ENCODE results near the gene PIK3R1. TPM values are rescaled to one million over a fixed set of nuclear protein-coding genes. Genes with fewer than 3 reads are reported as not detected.
A peak's percentile ranks its signal among the peaks of the same experiment; 100 is the strongest.
"Not testable (repeated sequence)": the region's sequence is repeated elsewhere in the genome, so short reads cannot be mapped to it uniquely, and the experiment has no call there.

Gene PIK3R1
- total RNA-seq, 2 donors from 2014 or later, result 61.8 to 127 TPM

- ATAC-seq (no peak), DNase-seq (no peak)
- intact Hi-C loops (cut with DNase I), result loop anchor here in 1 of 2 donors (10.0 kb wide), 1 partner anchor 548 kb away; no protein-coding TSS in a partner anchor
Measured at GRCh38 chr5:68222310-68222709, 6.8 kb downstream of the PIK3R1 start.

GRCh38 chr5:68222824-68223354 lies 7.3 kb downstream of the PIK3R1 start:
- intact Hi-C loops (cut with DNase I), result loop anchor here in 1 of 2 donors (10.0 kb wide), 1 partner anchor 548 kb away; no protein-coding TSS in a partner anchor
- ATAC-seq (no peak), DNase-seq (no peak)

GRCh38 chr5:68223904-68224303 lies 8.3 kb downstream of the PIK3R1 start:
- ATAC-seq (no peak), DNase-seq (no peak)
- intact Hi-C loops (cut with DNase I), result loop anchor here in 1 of 2 donors (10.0 kb wide), 1 partner anchor 549 kb away; no protein-coding TSS in a partner anchor

GRCh38 chr5:68224509-68225187 lies 9.1 kb downstream of the PIK3R1 start:
- intact Hi-C loops (cut with DNase I), result loop anchor here in 1 of 2 donors (10.0 kb wide), 1 partner anchor 550 kb away; no protein-coding TSS in a partner anchor
- ATAC-seq, result peak in 1 of 2 donors; percentile 3

GRCh38 chr5:68225188-68225910 lies 9.8 kb downstream of the PIK3R1 start:
- ATAC-seq (peak; percentile 54 to 58), DNase-seq (peak; percentile 76)
- intact Hi-C loops (cut with DNase I), result loop anchor here in 1 of 2 donors (10.0 kb wide), 1 partner anchor 551 kb away; no protein-coding TSS in a partner anchor

More at GRCh38 chr5:68224509-68225187, 9.1 kb downstream of the PIK3R1 start:
- DNase-seq, result no peak

- ATAC-seq (peak; percentile 66 to 78), DNase-seq (peak; percentile 57)
- intact Hi-C loops (cut with DNase I), result loop anchor here in 1 of 2 donors (10.0 kb wide), 1 partner anchor 551 kb away; no protein-coding TSS in a partner anchor
Measured at GRCh38 chr5:68225911-68226545, 10.5 kb downstream of the PIK3R1 start.

GRCh38 chr5:68226546-68227073 lies 11.1 kb downstream of the PIK3R1 start:
- DNase-seq, result no peak
- no peak for ATAC-seq
- intact Hi-C loops (cut with DNase I), result loop anchor here in 1 of 2 donors (10.0 kb wide), 1 partner anchor 552 kb away; no protein-coding TSS in a partner anchor

GRCh38 chr5:68227532-68228160 lies 12.1 kb downstream of the PIK3R1 start:
- intact Hi-C loops (cut with DNase I), result loop anchor here in 1 of 2 donors (10.0 kb wide), 1 partner anchor 553 kb away; no protein-coding TSS in a partner anchor
- DNase-seq (no peak), ATAC-seq (no peak)

GRCh38 chr5:68229416-68229815 lies 13.9 kb downstream of the PIK3R1 start:
- ATAC-seq (no peak), DNase-seq (no peak)
- intact Hi-C loops (cut with DNase I), result loop anchor here in 1 of 2 donors (10.0 kb wide), 1 partner anchor 555 kb away; no protein-coding TSS in a partner anchor

- no peak for ATAC-seq
- intact Hi-C loops (cut with DNase I), result no loop called here
- DNase-seq, result no peak
Measured at GRCh38 chr5:68230285-68230684, 14.7 kb downstream of the PIK3R1 start.

- DNase-seq (no peak), ATAC-seq (no peak)
- intact Hi-C loops (cut with DNase I), result no loop called here
Measured at GRCh38 chr5:68231414-68232076, 16.0 kb downstream of the PIK3R1 start.

- no peak for ATAC-seq
- no peak for DNase-seq
- intact Hi-C loops (cut with DNase I), result no loop called here
Measured at GRCh38 chr5:68232277-68232676, 16.7 kb downstream of the PIK3R1 start.

- ATAC-seq, result no peak
- intact Hi-C loops (cut with DNase I), result no loop called here
Measured at GRCh38 chr5:68233075-68233474, 17.5 kb downstream of the PIK3R1 start.

GRCh38 chr5:68235229-68235628 lies 19.7 kb downstream of the PIK3R1 start:
- intact Hi-C loops (cut with DNase I); DNase-seq; ATAC-seq: not testable (repeated sequence)

More at GRCh38 chr5:68233075-68233474, 17.5 kb downstream of the PIK3R1 start:
- no peak for DNase-seq

GRCh38 chr5:68237715-68238114 lies 22.2 kb downstream of the PIK3R1 start:
- ATAC-seq, result no peak
- intact Hi-C loops (cut with DNase I), result no loop called here
- DNase-seq, result no peak

GRCh38 chr5:68239487-68239886 lies 23.9 kb downstream of the PIK3R1 start:
- ATAC-seq, result peak; percentile 81 to 87

GRCh38 chr5:68240202-68240601 lies 24.6 kb downstream of the PIK3R1 start:
- DNase-seq (no peak), ATAC-seq (no peak)
- intact Hi-C loops (cut with DNase I), result no loop called here

More at GRCh38 chr5:68239487-68239886, 23.9 kb downstream of the PIK3R1 start:
- intact Hi-C loops (cut with DNase I), result no loop called here
- DNase-seq, result peak; percentile 81

GRCh38 chr5:68240771-68241170 lies 25.2 kb downstream of the PIK3R1 start:
- DNase-seq (no peak), ATAC-seq (no peak)
- intact Hi-C loops (cut with DNase I), result no loop called here

All from left cardiac atrium (tissue), 4 donors.